Loucy (cell line): ENCODE measurements around the gene HIF1A.

ENCODE experiments used
- H2AFZ ChIP-seq: fragments of 200-600 bp; sonication (generic); 2 replicates; pipeline ENCODE4 v1.6.0; 2016; ENCODE audit warnings: antibody characterized with exemption, mild to moderate bottlenecking, low read length, moderate library complexity
- H3F3A ChIP-seq: fragments of 200-600 bp; 2 replicates; pipeline ENCODE4 v1.6.0; 2016; ENCODE audit warnings: antibody characterized with exemption, low read depth, mild to moderate bottlenecking
- H3K27me3 ChIP-seq: fragments of 200-600 bp; sonication (generic); 2 replicates; pipeline ENCODE4 v1.6.1; 2014; ENCODE audit warnings: low read length, mild to moderate bottlenecking; ENCODE audit not compliant: insufficient read depth, poor library complexity, severe bottlenecking
- H3K36me3 ChIP-seq: fragments of 200-600 bp; sonication (generic); 2 replicates; pipeline ENCODE4 v1.6.1; 2016; ENCODE audit warnings: low read length; ENCODE audit not compliant: insufficient read depth
- H3K4me1 ChIP-seq: fragments of 200-600 bp; sonication (generic); 2 replicates; pipeline ENCODE4 v1.5.1; 2014; ENCODE audit warnings: low read length, mild to moderate bottlenecking; ENCODE audit not compliant: insufficient read depth, poor library complexity, severe bottlenecking
- H3K4me2 ChIP-seq: fragments of 200-600 bp; sonication (generic); 2 replicates; pipeline ENCODE4 v1.6.0; 2014; ENCODE audit warnings: antibody characterized with exemption, low read length, low read depth, mild to moderate bottlenecking; ENCODE audit not compliant: poor library complexity, severe bottlenecking
- H3K4me3 ChIP-seq: fragments of 200-600 bp; sonication (generic); 2 replicates; pipeline ENCODE4 v1.5.1; 2014; ENCODE audit warnings: low read length, mild to moderate bottlenecking, mixed read lengths; ENCODE audit not compliant: poor library complexity, severe bottlenecking
- H3K79me2 ChIP-seq: fragments of 200-600 bp; sonication (generic); 2 replicates; pipeline ENCODE4 v1.6.1; 2014; ENCODE audit warnings: low read length; ENCODE audit not compliant: insufficient read depth
- H3K9ac ChIP-seq: fragments of 200-600 bp; sonication (generic); 2 replicates; pipeline ENCODE4 v1.6.0; 2014; ENCODE audit warnings: mild to moderate bottlenecking, low read depth, low read length, moderate library complexity; ENCODE audit not compliant: poor library complexity, severe bottlenecking
- H3K9me2 ChIP-seq: fragments of 200-600 bp; sonication (generic); replicated peaks from 2 replicates; pipeline ENCODE4 v1.6.1; 2016; ENCODE audit warnings: low read depth, low read length, mixed read lengths
- H3K9me3 ChIP-seq: fragments of 200-600 bp; sonication (generic); 2 replicates; pipeline ENCODE4 v1.6.1; 2014; ENCODE audit warnings: mild to moderate bottlenecking, antibody characterized with exemption, low read length, low read depth; ENCODE audit not compliant: insufficient read depth
- H4K20me1 ChIP-seq: fragments of 200-600 bp; sonication (generic); 2 replicates; pipeline ENCODE4 v1.6.0; 2014; ENCODE audit warnings: antibody characterized with exemption, low read length, mild to moderate bottlenecking; ENCODE audit not compliant: insufficient read depth, poor library complexity, severe bottlenecking
- CTCF ChIP-seq: fragments of 200-600 bp; sonication (generic); conservative IDR thresholded peaks from 2 replicates; pipeline ENCODE4 v1.5.1; 2014; ENCODE audit warnings: mild to moderate bottlenecking, antibody characterized with exemption, low read length
- EZH2phosphoT487 ChIP-seq: fragments of 200-600 bp; IDR thresholded peaks from 2 replicates; pipeline ENCODE4 v1.6.1; 2018; ENCODE audit warnings: antibody characterized with exemption, mild to moderate bottlenecking, moderate library complexity, borderline replicate concordance

HIF1A gene

GRCh38 chr14:61694830-61695694 lies at the start of gene HIF1A:
Gene HIF1A, plus strand, starts transcription at chr14:61695513. Its CDS starts 292 bp downstream, at chr14:61695805.
- peaks cover 46% of the 10 kb centered on the region for H3K4me1 ChIP-seq
- peaks cover 47% of the 10 kb centered on the region for H3K79me2 ChIP-seq
- H3K4me3 ChIP-seq: peak within 1 kb of the TSS; percentile 96
- peak within 1 kb of the TSS; percentile 89 for H3K9ac ChIP-seq
- H2AFZ ChIP-seq: peak within 1 kb of the TSS; percentile 94
- H3K4me2 ChIP-seq: peak within 1 kb of the TSS; percentile 97
- H3K9me2 ChIP-seq: no peaks in the 10 kb centered on the region
- no peaks in the 10 kb centered on the region for H3K36me3 ChIP-seq
- no peaks in the 10 kb centered on the region for H3K9me3 ChIP-seq
- no peaks in the 10 kb centered on the region for H3K27me3 ChIP-seq
- H4K20me1 ChIP-seq: peaks cover 44% of the 10 kb centered on the region
- H3F3A ChIP-seq: no peaks in the 10 kb centered on the region
- TF ChIP-seq EZH2phosphoT487: no peak
- TF ChIP-seq CTCF: 0 out of 2 replicates have a peak, but pooled peaks have one; percentile 10

- Histone ChIP-seq H3K9ac (no peak overlapping the region), H3K4me2 (no peak overlapping the region), H3K4me1 (peaks cover 12% of the 10 kb centered on the region), H3K27me3 (no peaks in the 10 kb centered on the region), H3K9me3 (no peaks in the 10 kb centered on the region), H3K79me2 (no peaks in the 10 kb centered on the region), H3F3A (no peaks in the 10 kb centered on the region), H3K4me3 (no peak overlapping the region), H3K9me2 (no peaks in the 10 kb centered on the region), H4K20me1 (no peaks in the 10 kb centered on the region), H3K36me3 (no peaks in the 10 kb centered on the region), H2AFZ (no peak overlapping the region)
- TF ChIP-seq CTCF (no peak), EZH2phosphoT487 (no peak)
Observed at GRCh38 chr14:61646366-61647116, 48.8 kb upstream of the HIF1A start.

GRCh38 chr14:61647704-61648103 lies 47.6 kb upstream of the HIF1A start:
- Histone ChIP-seq H3K27me3 (no peaks in the 10 kb centered on the region), H3K79me2 (no peaks in the 10 kb centered on the region), H3K9ac (no peak overlapping the region), H3K4me1 (peaks cover 10% of the 10 kb centered on the region), H2AFZ (no peak overlapping the region), H3F3A (no peaks in the 10 kb centered on the region), H4K20me1 (no peaks in the 10 kb centered on the region), H3K36me3 (no peaks in the 10 kb centered on the region), H3K9me2 (no peaks in the 10 kb centered on the region), H3K9me3 (no peaks in the 10 kb centered on the region), H3K4me3 (no peak overlapping the region), H3K4me2 (no peak overlapping the region)
- TF ChIP-seq EZH2phosphoT487: no peak
- no peak for TF ChIP-seq CTCF
